Right atrium auricular region (tissue), 2 donors: Measurements from ENCODE around the gene NOTCH4. TPM values are rescaled to one million over a fixed set of nuclear protein-coding genes. Genes with fewer than 3 reads are reported as not detected.
"Not testable (repeated sequence)": the region's sequence is repeated elsewhere in the genome, so short reads cannot be mapped to it uniquely, and the experiment has no call there.

Experiments
- DNase-seq: peaks from one replicate; pipeline ENCODE4 v3.0.0-alpha.2; 2019; ENCODE audit warnings: low spot score
- H3K27ac ChIP-seq, 2 donors: fragments of 200-600 bp; sonication (generic); 1 replicate in 1 of 2; 2 replicates in 1 of 2; pipeline ENCODE4 v1.5.1; 2016 to 2019
- H3K27me3 ChIP-seq, 2 donors: fragments of 200-600 bp; sonication (generic); one replicate each; pipeline versions ENCODE4 v1.5.1 to v1.6.0; 2017 to 2019
- H3K36me3 ChIP-seq: fragments of 200-600 bp; sonication (generic); one replicate; pipeline ENCODE4 v1.5.1; 2016
- H3K4me1 ChIP-seq, 2 donors: fragments of 200-600 bp; sonication (generic); one replicate each; pipeline versions ENCODE4 v1.5.1 to v1.6.0; 2017 to 2019
- H3K4me3 ChIP-seq, 2 donors: fragments of 200-600 bp; sonication (generic); 1 replicate in 1 of 2; 2 replicates in 1 of 2; pipeline ENCODE4 v1.5.1; 2017 to 2019; ENCODE audit warnings: mild to moderate bottlenecking in 1 of 2, moderate library complexity in 1 of 2
- H3K9me3 ChIP-seq, 2 donors: fragments of 200-600 bp; sonication (generic); one replicate each; pipeline ENCODE4 v1.5.1; 2019
- total RNA-seq, 2 donors: library from RNA; depleted of rRNA; stranded (reverse); fragments of >200 nt; gene quantifications; one replicate each; pipeline ENCODE4 v1.1.0, GENCODE V29; 2016
- TF ChIP-seq, protein P1 (sequence below), 2 donors: fragments of 200-600 bp; sonication (generic); IDR thresholded peaks; one replicate each; pipeline ENCODE4 v1.5.1; 2019; ENCODE audit warnings: antibody characterized with exemption in 2 of 2

NOTCH4 gene
- total RNA-seq, 2 donors from 2014 or later: 16.2 to 22.5 TPM

DNA sequence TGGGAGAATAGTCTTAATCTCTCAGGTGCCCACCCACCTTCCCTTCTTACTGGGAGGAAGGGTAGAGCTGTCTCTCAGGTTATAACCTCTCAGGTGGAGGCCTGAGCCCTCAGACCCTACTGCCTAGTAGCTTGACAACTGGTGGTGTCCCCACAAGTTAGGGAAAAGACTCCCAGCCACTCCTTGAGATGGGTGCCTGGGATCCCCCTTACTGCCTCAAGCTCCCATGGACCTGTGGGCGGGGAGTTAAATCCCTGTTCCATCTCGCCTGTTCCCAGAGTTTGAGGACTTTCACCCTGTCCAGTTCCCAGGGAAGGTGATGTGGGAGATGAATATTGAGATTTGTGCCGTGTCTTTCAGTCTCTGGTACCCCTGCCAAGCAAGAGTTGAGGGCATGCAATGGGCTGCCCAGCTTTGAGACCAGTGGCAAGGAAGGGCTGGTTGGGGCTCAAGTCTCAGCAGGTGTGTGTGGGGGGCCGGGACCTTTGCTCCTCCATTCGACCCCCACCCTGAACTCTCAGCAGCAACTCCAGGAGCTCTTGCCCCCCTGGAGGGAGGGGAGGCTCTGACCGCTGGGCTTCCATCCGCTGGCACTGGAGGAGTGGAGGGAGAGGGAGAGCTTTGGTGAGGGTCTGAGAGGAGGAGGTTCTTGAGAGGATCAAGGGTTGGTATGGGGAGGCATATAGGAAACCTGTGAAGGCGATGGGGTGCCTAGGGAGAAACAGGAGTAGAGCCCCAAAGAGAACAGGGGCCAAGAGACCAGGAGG lies 32.8 kb downstream of the NOTCH4 start:
- H3K27ac ChIP-seq: peak overlapping the region; percentile 92 to 99
- TF ChIP-seq, protein P1, sequence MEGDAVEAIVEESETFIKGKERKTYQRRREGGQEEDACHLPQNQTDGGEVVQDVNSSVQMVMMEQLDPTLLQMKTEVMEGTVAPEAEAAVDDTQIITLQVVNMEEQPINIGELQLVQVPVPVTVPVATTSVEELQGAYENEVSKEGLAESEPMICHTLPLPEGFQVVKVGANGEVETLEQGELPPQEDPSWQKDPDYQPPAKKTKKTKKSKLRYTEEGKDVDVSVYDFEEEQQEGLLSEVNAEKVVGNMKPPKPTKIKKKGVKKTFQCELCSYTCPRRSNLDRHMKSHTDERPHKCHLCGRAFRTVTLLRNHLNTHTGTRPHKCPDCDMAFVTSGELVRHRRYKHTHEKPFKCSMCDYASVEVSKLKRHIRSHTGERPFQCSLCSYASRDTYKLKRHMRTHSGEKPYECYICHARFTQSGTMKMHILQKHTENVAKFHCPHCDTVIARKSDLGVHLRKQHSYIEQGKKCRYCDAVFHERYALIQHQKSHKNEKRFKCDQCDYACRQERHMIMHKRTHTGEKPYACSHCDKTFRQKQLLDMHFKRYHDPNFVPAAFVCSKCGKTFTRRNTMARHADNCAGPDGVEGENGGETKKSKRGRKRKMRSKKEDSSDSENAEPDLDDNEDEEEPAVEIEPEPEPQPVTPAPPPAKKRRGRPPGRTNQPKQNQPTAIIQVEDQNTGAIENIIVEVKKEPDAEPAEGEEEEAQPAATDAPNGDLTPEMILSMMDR (IDR thresholded peaks at IDR 0.05): no peak
- H3K36me3 ChIP-seq: peaks cover 18% of the 10 kb centered on the region
- H3K4me1 ChIP-seq: peaks cover 4 to 80% of the 10 kb centered on the region in 2 donors
- no peak for DNase-seq
- no peaks in the 10 kb centered on the region for H3K27me3 ChIP-seq
- H3K4me3 ChIP-seq: peak overlapping the region; percentile 88 to 91
- no peaks in the 10 kb centered on the region for H3K9me3 ChIP-seq

DNA sequence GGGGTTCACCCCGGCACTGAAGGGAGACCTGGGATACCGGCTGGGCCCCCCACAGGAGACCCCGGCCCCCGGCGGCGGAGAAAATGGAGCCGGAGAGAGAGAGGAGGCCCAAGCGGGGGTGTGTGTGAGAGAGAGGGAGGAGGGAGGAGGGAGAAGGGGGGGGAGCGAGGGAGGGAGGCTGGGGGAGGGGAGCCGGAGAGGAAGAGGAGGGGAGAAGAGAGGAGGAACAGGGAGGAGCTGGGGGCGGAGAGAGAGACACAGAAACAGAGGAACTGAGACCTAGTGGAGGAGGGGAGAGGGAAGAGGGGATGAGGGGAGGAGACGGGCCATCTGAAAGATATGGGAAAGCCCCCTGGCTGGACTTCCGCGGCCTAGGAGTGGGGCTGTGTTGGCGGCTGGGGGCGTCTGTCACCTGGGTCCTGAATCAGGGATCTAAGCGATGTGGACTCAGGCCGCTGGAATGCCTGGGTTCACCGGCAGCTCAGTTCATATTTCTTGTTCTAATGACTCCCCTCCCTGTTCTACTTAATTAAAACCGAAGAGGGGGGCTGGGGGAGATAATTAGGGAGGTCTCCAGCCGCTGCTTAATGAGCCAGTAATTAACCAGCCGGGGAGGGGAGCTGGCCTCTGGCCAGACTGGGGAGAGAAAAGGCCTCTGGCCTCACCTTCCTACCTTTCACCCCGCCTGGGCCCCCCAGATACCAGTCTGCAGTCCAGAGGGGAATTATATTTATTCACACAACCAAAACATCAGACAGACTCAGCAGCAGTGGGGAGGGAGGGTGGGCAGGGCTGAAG lies 33.6 kb downstream of the NOTCH4 start, which contains the start of gene PBX2:
TSS of gene PBX2 (minus strand) at position 149 of the 798 bp plus-strand sequence. CDS start 287 bp downstream, outside the sequence.
- H3K4me3 ChIP-seq: peak within 1 kb of the TSS; percentile 88 to 91

DNA sequence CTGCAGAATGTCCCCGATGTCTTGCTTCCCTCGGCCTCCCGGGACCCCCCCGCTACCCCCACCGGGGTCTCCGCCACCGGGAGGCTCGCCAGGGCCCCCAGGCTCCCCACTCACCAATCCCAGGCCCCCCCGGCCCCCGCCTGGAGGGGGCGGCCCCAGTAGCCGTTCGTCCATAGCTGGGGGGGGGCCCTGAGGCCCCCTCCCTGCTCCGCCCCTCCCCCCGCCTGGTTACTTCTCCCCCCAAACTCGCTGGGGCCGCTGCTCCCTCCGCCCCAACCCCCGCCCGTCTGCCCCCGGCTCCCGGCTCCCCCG lies 34.2 kb downstream of the NOTCH4 start:
- H3K9me3 ChIP-seq: no peaks in the 10 kb centered on the region
- H3K27me3 ChIP-seq: no peaks in the 10 kb centered on the region
- H3K4me3 ChIP-seq: peak overlapping the region; percentile 88 to 91
- H3K4me1 ChIP-seq: peaks cover 0 to 78% of the 10 kb centered on the region in 2 donors
- peak overlapping the region; percentile 92 to 99 for H3K27ac ChIP-seq
- TF ChIP-seq, protein P1 (IDR thresholded peaks at IDR 0.05): no peak
- no peak for DNase-seq
- peaks cover 19% of the 10 kb centered on the region for H3K36me3 ChIP-seq

More for the DNA sequence above, 33.6 kb downstream of the NOTCH4 start, which contains the start of gene PBX2:
- Histone ChIP-seq H3K27ac (peak within 1 kb of the TSS; percentile 92 to 99), H3K9me3 (no peaks in the 10 kb centered on the region), H3K36me3 (peaks cover 19% of the 10 kb centered on the region), H3K4me1 (peaks cover 3 to 84% of the 10 kb centered on the region in 2 donors), H3K27me3 (no peaks in the 10 kb centered on the region)
- TF ChIP-seq, protein P1 (IDR thresholded peaks at IDR 0.05): no peak
- DNase-seq: peak; percentile 91

DNA sequence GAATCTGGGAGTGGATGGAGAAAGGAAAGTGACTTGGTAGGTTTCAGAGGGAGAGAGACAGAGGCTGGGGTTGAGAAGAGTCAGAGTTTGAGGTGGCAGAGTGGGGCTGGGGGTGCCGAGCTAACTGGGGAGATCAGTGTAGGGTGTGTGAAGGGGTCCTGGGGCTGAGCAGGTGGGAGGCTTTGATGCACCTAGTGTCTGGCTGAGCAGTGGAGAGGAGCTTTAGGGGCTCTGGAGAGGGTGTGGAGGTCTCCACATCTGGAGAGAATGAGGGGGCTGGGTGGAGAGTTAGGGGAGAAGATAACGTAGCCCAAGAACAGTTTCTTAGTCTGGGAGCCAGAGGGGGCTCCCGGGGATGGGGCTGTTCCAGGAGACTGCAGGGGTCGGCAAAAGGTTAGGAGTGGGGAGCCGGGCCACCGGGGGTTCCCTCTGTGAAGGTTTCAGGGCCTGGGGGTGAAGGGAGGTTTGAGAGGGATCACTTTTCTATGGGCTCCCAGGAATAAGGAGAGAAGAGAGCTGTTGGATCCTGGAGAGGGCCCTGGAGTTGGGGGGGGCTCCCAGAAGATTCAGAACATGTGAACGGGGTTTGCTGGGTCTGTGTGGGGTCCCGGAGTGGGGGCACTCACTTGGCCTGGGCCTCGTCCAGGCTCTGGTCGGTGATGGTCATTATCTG lies 34.7 kb downstream of the NOTCH4 start:
- TF ChIP-seq, protein P1 (IDR thresholded peaks at IDR 0.05): no peak
- Histone ChIP-seq H3K9me3 (no peaks in the 10 kb centered on the region), H3K36me3 (peaks cover 19% of the 10 kb centered on the region), H3K27ac (peak overlapping the region; percentile 92 to 99), H3K27me3 (no peaks in the 10 kb centered on the region), H3K4me1 (peaks cover 0 to 79% of the 10 kb centered on the region in 2 donors), H3K4me3 (peak overlapping the region; percentile 88 to 91)
- no peak for DNase-seq

DNA sequence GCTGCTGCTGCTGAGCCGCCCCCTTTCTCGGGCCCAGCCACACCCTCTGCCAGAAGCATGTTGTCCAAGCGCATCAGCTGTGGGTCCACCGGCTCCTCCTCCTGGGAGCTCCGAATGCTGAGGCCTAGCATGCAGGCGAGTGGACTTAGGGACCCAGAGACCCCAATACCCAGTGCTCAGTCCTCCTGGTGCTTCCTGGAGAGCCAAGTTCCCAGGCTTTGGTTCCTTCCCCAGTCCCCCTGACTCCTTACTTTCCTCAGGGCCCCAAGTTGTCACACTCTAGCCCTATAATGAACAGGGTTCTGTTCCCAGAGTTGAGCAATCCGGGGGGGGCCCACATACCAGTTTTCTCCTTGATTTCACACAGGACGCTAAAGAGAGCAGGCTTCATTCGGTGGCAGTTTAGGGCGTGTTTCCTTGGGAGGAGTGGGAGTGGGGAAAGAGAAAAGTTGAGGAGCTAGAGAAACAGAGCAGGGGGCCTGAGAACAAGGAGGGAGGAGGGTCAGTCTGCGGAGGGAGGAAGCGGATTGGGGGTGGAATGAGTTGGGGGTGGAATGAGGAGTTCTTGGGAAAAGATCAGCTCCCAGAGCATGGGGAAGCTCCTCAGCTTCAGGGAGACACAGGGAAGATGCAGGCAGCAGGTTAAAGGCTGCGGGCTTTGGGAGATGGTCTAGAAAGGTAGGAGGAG lies 35.3 kb downstream of the NOTCH4 start:
- no peak for DNase-seq
- H3K4me1 ChIP-seq: peaks cover 0 to 85% of the 10 kb centered on the region in 2 donors

DNA sequence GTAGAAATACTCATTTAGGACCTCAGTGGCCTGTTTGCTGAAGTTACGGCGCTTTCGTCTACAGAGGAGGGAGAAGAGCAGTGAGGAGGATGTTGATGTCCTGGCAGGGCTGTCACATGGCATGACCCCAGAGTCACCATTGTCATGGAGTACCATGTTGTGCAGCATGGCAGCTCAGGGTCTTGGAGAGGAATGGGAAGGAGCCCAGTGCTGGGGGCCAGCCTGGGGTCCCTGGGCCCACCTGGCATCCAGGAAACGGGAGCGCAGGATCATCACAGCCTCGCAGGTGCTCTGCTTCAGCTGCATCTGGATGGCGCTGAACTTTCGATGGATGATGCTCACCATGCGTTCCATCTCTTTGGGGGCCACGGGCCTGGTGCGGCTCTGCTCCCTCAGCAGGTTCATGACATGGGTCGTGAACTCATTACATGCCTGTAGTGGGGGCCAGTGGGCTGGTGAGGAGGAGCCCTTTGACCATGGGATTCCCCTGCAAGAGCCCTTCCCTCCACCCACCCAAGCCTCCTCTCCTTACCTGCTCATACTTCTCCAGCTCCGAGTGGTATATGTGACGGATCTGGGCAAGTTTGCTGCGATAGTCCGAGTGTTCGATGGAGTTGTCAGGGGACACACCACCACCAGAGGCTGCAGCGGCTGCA lies 36.0 kb downstream of the NOTCH4 start:
- Histone ChIP-seq H3K27ac (peak overlapping the region; percentile 92 to 99), H3K4me1 (peaks cover 0 to 81% of the 10 kb centered on the region in 2 donors), H3K36me3 (peaks cover 23% of the 10 kb centered on the region)
- H3K27me3 ChIP-seq, H3K9me3 ChIP-seq, H3K4me3 ChIP-seq, DNase-seq: not testable (repeated sequence)

More for the DNA sequence above, 35.3 kb downstream of the NOTCH4 start:
- H3K27ac ChIP-seq: peak overlapping the region; percentile 92 to 99
- TF ChIP-seq, protein P1 (IDR thresholded peaks at IDR 0.05): no peak
- peak overlapping the region; percentile 88 to 91 for H3K4me3 ChIP-seq
- no peaks in the 10 kb centered on the region for H3K9me3 ChIP-seq
- no peaks in the 10 kb centered on the region for H3K27me3 ChIP-seq
- H3K36me3 ChIP-seq: peaks cover 19% of the 10 kb centered on the region
